ENCODE measurements around the gene IGFLR1.

IGFLR1 gene

DNA sequence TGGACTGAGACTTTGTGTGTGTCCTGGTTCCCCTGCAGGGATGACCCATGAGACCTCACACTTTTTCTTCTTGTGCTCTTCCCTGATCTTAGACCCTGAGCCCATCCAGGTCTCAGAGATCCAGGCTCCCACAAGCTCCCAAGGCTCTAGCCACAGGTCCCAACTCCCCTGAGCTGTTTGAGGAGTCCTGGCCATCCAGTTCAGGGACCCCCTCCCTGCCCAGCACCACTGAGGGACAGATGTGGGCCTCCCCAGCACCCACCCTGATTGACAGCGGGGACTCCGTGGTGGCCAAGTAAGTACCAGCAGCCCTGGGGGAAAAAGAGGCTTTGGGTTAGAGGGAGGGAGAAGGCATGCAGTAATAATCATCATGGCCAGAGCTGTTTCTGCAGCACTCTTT is 17.4 kb upstream of the IGFLR1 start:
- H3K4me3 ChIP-seq (ENCODE audit: low read depth in 1 of 2, low read length in 1 of 2): no peak overlapping the region
- H3K27me3 ChIP-seq: peaks cover 29% of the 10 kb centered on the region
- TF ChIP-seq, protein P1, sequence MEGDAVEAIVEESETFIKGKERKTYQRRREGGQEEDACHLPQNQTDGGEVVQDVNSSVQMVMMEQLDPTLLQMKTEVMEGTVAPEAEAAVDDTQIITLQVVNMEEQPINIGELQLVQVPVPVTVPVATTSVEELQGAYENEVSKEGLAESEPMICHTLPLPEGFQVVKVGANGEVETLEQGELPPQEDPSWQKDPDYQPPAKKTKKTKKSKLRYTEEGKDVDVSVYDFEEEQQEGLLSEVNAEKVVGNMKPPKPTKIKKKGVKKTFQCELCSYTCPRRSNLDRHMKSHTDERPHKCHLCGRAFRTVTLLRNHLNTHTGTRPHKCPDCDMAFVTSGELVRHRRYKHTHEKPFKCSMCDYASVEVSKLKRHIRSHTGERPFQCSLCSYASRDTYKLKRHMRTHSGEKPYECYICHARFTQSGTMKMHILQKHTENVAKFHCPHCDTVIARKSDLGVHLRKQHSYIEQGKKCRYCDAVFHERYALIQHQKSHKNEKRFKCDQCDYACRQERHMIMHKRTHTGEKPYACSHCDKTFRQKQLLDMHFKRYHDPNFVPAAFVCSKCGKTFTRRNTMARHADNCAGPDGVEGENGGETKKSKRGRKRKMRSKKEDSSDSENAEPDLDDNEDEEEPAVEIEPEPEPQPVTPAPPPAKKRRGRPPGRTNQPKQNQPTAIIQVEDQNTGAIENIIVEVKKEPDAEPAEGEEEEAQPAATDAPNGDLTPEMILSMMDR (IDR thresholded peaks at IDR 0.05): no peak
- H3K9me3 ChIP-seq: no peaks in the 10 kb centered on the region
- no peak overlapping the region for H3K27ac ChIP-seq
- H3K36me3 ChIP-seq: peaks cover 34% of the 10 kb centered on the region
- H3K4me1 ChIP-seq (ENCODE audit: control insufficient read depth in 1 of 2, insufficient read depth in 1 of 2, low read depth in 1 of 2, low read length in 1 of 2): peaks cover 33 to 36% of the 10 kb centered on the region in 2 experiments

DNA sequence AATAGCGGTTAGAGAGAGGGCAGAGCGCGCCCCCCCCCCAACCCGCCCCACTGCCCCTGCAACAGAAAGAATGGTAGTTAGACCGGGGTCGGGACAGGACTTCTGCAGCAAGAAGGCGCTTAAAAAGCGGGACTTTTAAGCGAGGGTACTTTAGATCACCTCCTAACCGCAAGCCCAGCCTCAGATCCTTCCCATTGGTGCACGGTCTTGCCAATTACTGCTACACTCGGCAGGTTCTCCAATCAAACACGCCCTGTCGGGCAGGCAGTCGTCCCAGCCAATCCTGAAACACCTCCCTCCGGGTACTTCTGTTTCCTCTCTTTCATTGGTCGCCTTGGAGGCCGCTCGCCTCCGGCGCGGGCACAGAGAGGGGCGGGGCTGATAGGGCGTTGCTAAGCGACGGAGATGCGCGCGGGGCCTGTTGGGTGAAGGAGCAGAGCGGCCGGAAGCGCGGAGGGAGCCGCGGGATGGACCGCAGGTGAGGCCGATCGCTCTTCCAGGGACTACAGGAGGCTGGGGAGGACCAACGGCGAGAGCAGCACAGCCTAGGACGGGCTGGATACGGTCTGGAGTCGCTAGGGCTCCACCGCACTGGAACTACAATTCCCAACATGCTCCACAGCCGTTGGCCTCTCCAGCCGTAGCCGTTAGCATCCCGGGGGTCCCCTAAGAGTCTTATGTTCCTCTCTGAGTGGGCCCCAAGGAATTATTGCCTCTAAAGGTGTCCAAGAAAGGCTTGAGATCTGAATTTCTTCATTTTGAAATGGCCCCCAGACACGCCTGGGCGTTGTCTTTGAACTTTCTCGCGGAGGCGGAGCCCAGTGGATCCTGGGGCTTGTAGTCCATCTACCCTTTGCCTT is 15.7 kb upstream of the IGFLR1 start, which contains the start of gene PROSER3:
Gene PROSER3, plus strand, starts transcription at position 428 of the 860 bp plus-strand sequence. Its CDS starts 40 bp downstream, at position 468.
- H3K9me3 ChIP-seq: no peaks in the 10 kb centered on the region
- H3K4me1 ChIP-seq (ENCODE audit: control insufficient read depth in 1 of 2, insufficient read depth in 1 of 2, low read depth in 1 of 2, low read length in 1 of 2): peaks cover 33 to 36% of the 10 kb centered on the region in 2 experiments
- H3K36me3 ChIP-seq: peaks cover 42% of the 10 kb centered on the region
- TF ChIP-seq, protein P1 (IDR thresholded peaks at IDR 0.05): peak; percentile 14
- peak within 1 kb of the TSS; percentile 78 to 87 for H3K4me3 ChIP-seq (ENCODE audit: low read depth in 1 of 2, low read length in 1 of 2)
- peak within 1 kb of the TSS; percentile 85 for H3K27ac ChIP-seq
- H3K27me3 ChIP-seq: peaks cover 33% of the 10 kb centered on the region

DNA sequence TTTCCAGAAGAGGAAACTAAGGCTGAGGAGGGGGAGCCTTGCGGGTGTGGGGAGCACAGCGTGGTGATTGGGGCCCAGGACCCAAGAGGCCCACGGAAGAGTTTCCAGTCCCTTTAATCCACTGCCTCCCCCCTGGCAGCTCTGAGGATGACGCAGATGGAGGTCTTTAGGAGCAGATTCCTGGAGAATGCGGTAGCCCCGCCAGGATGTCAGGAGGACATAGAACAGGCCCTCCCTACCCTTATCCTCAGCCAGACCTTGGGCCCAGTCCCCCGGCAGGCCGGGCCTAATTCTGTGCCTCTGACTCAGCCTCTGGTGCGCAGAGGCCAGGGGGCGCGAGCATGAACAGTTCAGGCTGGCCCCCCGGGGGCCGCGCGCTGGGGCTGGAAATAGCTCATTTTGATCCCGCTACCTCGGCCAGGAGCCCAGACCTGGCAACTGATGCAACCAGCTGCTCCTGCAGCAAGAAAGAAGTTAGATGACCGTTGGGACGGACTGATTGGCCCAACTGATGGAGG is 15.0 kb upstream of the IGFLR1 start:
- H3K27me3 ChIP-seq: peaks cover 33% of the 10 kb centered on the region
- peaks cover 49% of the 10 kb centered on the region for H3K36me3 ChIP-seq
- peaks cover 33 to 36% of the 10 kb centered on the region in 2 experiments for H3K4me1 ChIP-seq (ENCODE audit: control insufficient read depth in 1 of 2, insufficient read depth in 1 of 2, low read depth in 1 of 2, low read length in 1 of 2)
- H3K27ac ChIP-seq: peak overlapping the region; percentile 85
- H3K4me3 ChIP-seq (ENCODE audit: low read depth in 1 of 2, low read length in 1 of 2): peak overlapping the region; percentile 78 to 87
- no peaks in the 10 kb centered on the region for H3K9me3 ChIP-seq
- TF ChIP-seq, protein P1 (IDR thresholded peaks at IDR 0.05): no peak

DNA sequence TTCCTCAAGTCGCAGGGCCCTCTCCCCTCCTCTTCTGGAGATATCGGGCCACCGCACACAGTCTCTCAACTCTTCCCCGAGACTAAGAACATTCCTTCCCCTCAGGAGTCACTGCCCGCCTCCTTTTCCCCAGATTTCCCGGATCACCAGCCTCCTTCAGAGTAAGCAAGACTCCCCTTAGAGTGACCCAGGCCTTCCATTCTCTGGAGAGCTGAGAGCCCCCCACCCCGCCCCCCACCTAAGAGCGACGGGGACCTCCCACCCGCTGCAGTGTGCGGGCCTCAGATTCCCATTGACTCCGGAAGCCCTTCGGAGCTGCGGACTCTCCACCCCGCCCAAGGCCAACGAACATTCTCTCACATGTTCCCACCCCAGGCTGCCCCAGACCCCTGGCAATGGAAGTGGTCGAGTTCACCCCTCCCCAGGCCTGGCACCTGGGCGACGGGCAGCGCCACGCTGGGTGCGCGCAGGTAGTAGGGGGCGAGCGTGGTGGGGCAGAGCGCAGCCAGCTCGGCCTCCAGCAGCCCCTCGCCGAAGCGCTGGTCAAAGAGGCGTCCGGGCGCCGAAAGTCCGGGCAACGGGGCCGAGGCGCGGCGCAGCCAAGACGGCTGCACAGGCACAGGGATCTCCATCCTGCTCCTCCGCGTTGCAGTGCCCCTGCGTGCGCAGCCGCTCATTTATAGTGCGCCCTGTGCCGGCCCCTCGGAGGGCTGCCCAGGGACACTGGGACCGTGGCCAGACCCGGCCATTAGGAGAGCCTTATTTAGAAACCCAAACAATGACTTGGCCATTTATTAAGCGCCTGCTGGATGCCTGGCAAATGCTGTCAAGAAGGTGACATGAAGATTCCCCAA is 14.4 kb upstream of the IGFLR1 start, which contains the start of gene HSPB6:
Gene HSPB6, minus strand, starts transcription at position 653 of the 854 bp plus-strand sequence. Its CDS starts 21 bp downstream, at position 632.
- Histone ChIP-seq H3K9me3 (no peaks in the 10 kb centered on the region), H3K27me3 (peaks cover 33% of the 10 kb centered on the region), H3K4me1 (ENCODE audit: control insufficient read depth in 1 of 2, insufficient read depth in 1 of 2, low read depth in 1 of 2, low read length in 1 of 2) (peaks cover 33 to 36% of the 10 kb centered on the region in 2 experiments), H3K4me3 (ENCODE audit: low read depth in 1 of 2, low read length in 1 of 2) (peak within 1 kb of the TSS; percentile 78 to 87), H3K27ac (peak within 1 kb of the TSS; percentile 85), H3K36me3 (peaks cover 48% of the 10 kb centered on the region)
- TF ChIP-seq, protein P1 (IDR thresholded peaks at IDR 0.05): no peak

All from neutrophil (primary cell).